Neural crest cell (in vitro differentiated cells): ENCODE results near the gene CYTH4. TPM values are rescaled to one million over a fixed set of nuclear protein-coding genes. Genes with fewer than 3 reads are reported as not detected.
"Not testable (repeated sequence)": the region's sequence is repeated elsewhere in the genome, so short reads cannot be mapped to it uniquely, and the experiment has no call there.

Experiments
- DNase-seq: peaks from one replicate; pipeline ENCODE4 v3.0.0; 2021; ENCODE audit warnings: low read depth, mixed read lengths, low spot score
- H3K27ac Mint-ChIP-seq: one replicate; pipeline ENCODE4 v1.8.0; 2021; ENCODE audit warnings: mild to moderate bottlenecking, mixed read lengths; ENCODE audit not compliant: unreplicated experiment
- H3K27me3 Mint-ChIP-seq: 2 replicates; pipeline ENCODE4 v1.8.0; 2021; ENCODE audit warnings: low read depth, mild to moderate bottlenecking, mixed read lengths
- H3K36me3 Mint-ChIP-seq: 2 replicates; pipeline ENCODE4 v1.8.0; 2021; ENCODE audit warnings: low read depth, mild to moderate bottlenecking, mixed read lengths
- H3K4me1 Mint-ChIP-seq: 2 replicates; pipeline ENCODE4 v1.8.0; 2021; ENCODE audit warnings: mixed read lengths
- H3K4me3 Mint-ChIP-seq: one replicate; pipeline ENCODE4 v1.8.0; 2021; ENCODE audit warnings: mild to moderate bottlenecking, mixed read lengths
- H3K9me3 Mint-ChIP-seq: 2 replicates; pipeline ENCODE4 v1.8.0; 2021; ENCODE audit warnings: mixed read lengths
- CTCF ChIP-seq: fragments of 200-600 bp; sonication (generic); conservative IDR thresholded peaks from 2 replicates; pipeline ENCODE4 v1.5.0; 2021; ENCODE audit warnings: antibody characterized with exemption, mild to moderate bottlenecking
- long read RNA-seq: library from polyadenylated mRNA; unstranded; transcript quantifications from one replicate; pipeline ENCODE4 v2.0.0, GENCODE V29; 2020
- total RNA-seq: library from RNA; stranded (reverse); gene quantifications from 2 replicates; pipeline ENCODE4 v1.2.1, GENCODE V29; 2021

Gene CYTH4
- not detected in 2 replicates for total RNA-seq
- long read RNA-seq: 0 reads

GRCh38 chr22:37282385-37282677 is at the start of gene CYTH4:
Gene CYTH4, plus strand, starts transcription at chr22:37282508. Its CDS starts 62 bp downstream, at chr22:37282570.
- Mint-ChIP-seq H3K27me3 (peaks cover 25% of the 10 kb centered on the region), H3K4me3 (no peak within 1 kb of the TSS), H3K9me3 (no peaks in the 10 kb centered on the region), H3K27ac (no peak within 1 kb of the TSS), H3K36me3 (no peaks in the 10 kb centered on the region), H3K4me1 (peaks cover 25% of the 10 kb centered on the region)
- no peak for TF ChIP-seq CTCF
- DNase-seq: no peak

- not testable (repeated sequence) for H3K4me3 Mint-ChIP-seq, DNase-seq, H3K9me3 Mint-ChIP-seq, H3K4me1 Mint-ChIP-seq, H3K27ac Mint-ChIP-seq, H3K36me3 Mint-ChIP-seq, H3K27me3 Mint-ChIP-seq
These were observed 48.9 kb upstream of the CYTH4 start for GRCh38 chr22:37233371-37233750.

GRCh38 chr22:37233751-37234631 is 48.3 kb upstream of the CYTH4 start:
- no peak for TF ChIP-seq CTCF
- Mint-ChIP-seq H3K4me1 (no peaks in the 10 kb centered on the region), H3K9me3 (no peaks in the 10 kb centered on the region), H3K27ac (no peak overlapping the region), H3K27me3 (no peaks in the 10 kb centered on the region), H3K4me3 (no peak overlapping the region), H3K36me3 (no peaks in the 10 kb centered on the region)
- DNase-seq: no peak

- Mint-ChIP-seq H3K4me3 (no peak overlapping the region), H3K4me1 (no peaks in the 10 kb centered on the region), H3K9me3 (no peaks in the 10 kb centered on the region), H3K27me3 (no peaks in the 10 kb centered on the region), H3K36me3 (no peaks in the 10 kb centered on the region), H3K27ac (no peak overlapping the region)
- DNase-seq: no peak
- TF ChIP-seq CTCF: no peak
These were observed 47.3 kb upstream of the CYTH4 start for GRCh38 chr22:37234736-37235711.

GRCh38 chr22:37235897-37236607 is 46.3 kb upstream of the CYTH4 start:
- TF ChIP-seq CTCF: no peak
- Mint-ChIP-seq H3K9me3 (no peaks in the 10 kb centered on the region), H3K4me3 (no peak overlapping the region), H3K27me3 (no peaks in the 10 kb centered on the region), H3K4me1 (no peaks in the 10 kb centered on the region), H3K36me3 (no peaks in the 10 kb centered on the region), H3K27ac (no peak overlapping the region)
- no peak for DNase-seq
